HEK293 (cell line): Measurements from ENCODE around the gene IL17REL.

Source experiments
- CTCF ChIA-PET: fragments of 350-600 bp; formaldehyde crosslinking; extraction: SDS; loops from one replicate; lab custom pipeline; 2021; ENCODE audit warnings: antibody characterized with exemption; lab: Yijun Ruan, JAX
- POLR2A ChIA-PET: fragments of 300-600 bp; formaldehyde crosslinking; extraction: SDS; loops from one replicate; lab custom pipeline; 2020; ENCODE audit warnings: antibody characterized with exemption, inconsistent platforms; lab: Yijun Ruan, JAX
- H3K27ac ChIP-seq: fragments of 200-500 bp; sonication (Bioruptor generic); 2 replicates; pipeline ENCODE4 v1.5.1; 2014; ENCODE audit warnings: low read depth, low read length, control low read depth, inconsistent platforms; ENCODE audit errors: extremely low read depth
- H3K36me3 ChIP-seq, 2 experiments: fragments of 200-500 bp in 1 of 2; sonication (Bioruptor generic) in 1 of 2; 1 replicate in 1 of 2; 2 replicates in 1 of 2; pipeline ENCODE4 v1.5.1; 2014 to 2017; ENCODE audit warnings: inconsistent platforms in 2 of 2, low read length in 2 of 2; ENCODE audit not compliant: control insufficient read depth in 2 of 2, insufficient read depth in 1 of 2
- H3K4me1 ChIP-seq: fragments of 200-500 bp; sonication (Bioruptor generic); 2 replicates; pipeline ENCODE4 v1.5.1; 2014; ENCODE audit warnings: mild to moderate bottlenecking, low read length, inconsistent platforms; ENCODE audit not compliant: control insufficient read depth, insufficient read depth
- H3K4me3 ChIP-seq: 2 replicates; pipeline ENCODE4 v1.5.1; 2011; ENCODE audit warnings: low read depth, mild to moderate bottlenecking, control low read depth, low read length, moderate library complexity
- H3K9me3 ChIP-seq: fragments of 200-500 bp; sonication (Bioruptor generic); 2 replicates; pipeline ENCODE4 v1.5.1; 2014; ENCODE audit warnings: low read depth, low read length, inconsistent platforms; ENCODE audit not compliant: control insufficient read depth, insufficient read depth
- GLI2 ChIP-seq: fragments of 450-650 bp; formaldehyde crosslinking; IDR thresholded peaks from 2 replicates; pipeline ENCODE4; 2017; ENCODE audit warnings: missing biosample characterization, missing genetic modification characterization, low read depth, borderline replicate concordance
- KLF16 ChIP-seq: fragments of 450-650 bp; formaldehyde crosslinking; IDR thresholded peaks from 2 replicates; pipeline ENCODE4 v1.5.1; 2017; ENCODE audit warnings: missing biosample characterization, missing genetic modification characterization
- MEIS1 ChIP-seq: sonication (generic); formaldehyde crosslinking; IDR thresholded peaks from 2 replicates; pipeline ENCODE4 v1.8.1; 2022; ENCODE audit warnings: missing genetic modification reagents, mild to moderate bottlenecking, borderline replicate concordance
- SALL2 ChIP-seq: fragments of 450-650 bp; formaldehyde crosslinking; IDR thresholded peaks from 2 replicates; pipeline ENCODE4 v1.5.0; 2017; ENCODE audit warnings: missing biosample characterization, mild to moderate bottlenecking, missing genetic modification characterization, borderline replicate concordance
- ZEB2 ChIP-seq: fragments of 450-650 bp; formaldehyde crosslinking; IDR thresholded peaks from 2 replicates; pipeline ENCODE4 v1.5.1; 2016; ENCODE audit warnings: missing biosample characterization, missing genetic modification characterization
- ZFHX2 ChIP-seq: fragments of 450-650 bp; formaldehyde crosslinking; conservative IDR thresholded peaks from 2 replicates; pipeline ENCODE4 v1.5.1; 2016; ENCODE audit warnings: missing biosample characterization, missing genetic modification characterization
- ZFP69B ChIP-seq: fragments of 450-650 bp; formaldehyde crosslinking; IDR thresholded peaks from 2 replicates; pipeline ENCODE4 v1.5.1; 2016; ENCODE audit warnings: missing biosample characterization, missing genetic modification characterization
- ZIC2 ChIP-seq: fragments of 450-650 bp; formaldehyde crosslinking; IDR thresholded peaks from 2 replicates; pipeline ENCODE4 v1.5.1; 2016; ENCODE audit warnings: missing biosample characterization, missing genetic modification characterization
- ZNF274 ChIP-seq, 2 experiments: fragments of 200-500 bp in 1 of 2; fragments of 450-650 bp in 1 of 2; sonication (Bioruptor generic) in 1 of 2; formaldehyde crosslinking in 1 of 2; IDR thresholded peaks; 2 replicates each; pipeline versions ENCODE4 v1.5.1 to v1.6.1; 2014 to 2016; ENCODE audit warnings: borderline replicate concordance in 1 of 2, inconsistent platforms in 1 of 2, low read length in 1 of 2, missing biosample characterization in 1 of 2, missing genetic modification characterization in 1 of 2
- ZNF341 ChIP-seq: fragments of 450-650 bp; formaldehyde crosslinking; IDR thresholded peaks from 2 replicates; pipeline ENCODE4; 2016; ENCODE audit warnings: low read depth, missing biosample characterization, missing genetic modification characterization
- ZNF558 ChIP-seq: fragments of 450-650 bp; formaldehyde crosslinking; IDR thresholded peaks from 2 replicates; pipeline ENCODE4 v1.5.1; 2016; ENCODE audit warnings: missing biosample characterization, missing genetic modification characterization
- ZNF610 ChIP-seq: fragments of 450-650 bp; formaldehyde crosslinking; IDR thresholded peaks from 2 replicates; pipeline ENCODE4 v1.5.1; 2016; ENCODE audit warnings: missing biosample characterization, missing genetic modification characterization, borderline replicate concordance
- TF ChIP-seq, protein P1 (sequence below): fragments of 450-650 bp; formaldehyde crosslinking; IDR thresholded peaks from 2 replicates; pipeline ENCODE4 v1.5.1; 2016; ENCODE audit warnings: missing biosample characterization, missing genetic modification characterization
- TF ChIP-seq, protein P2 (sequence below): fragments of 450-650 bp; formaldehyde crosslinking; IDR thresholded peaks from 2 replicates; pipeline ENCODE4 v1.5.1; 2016; ENCODE audit warnings: missing biosample characterization, missing genetic modification characterization
- TF ChIP-seq, protein P3 (sequence below): fragments of 450-650 bp; formaldehyde crosslinking; IDR thresholded peaks from 2 replicates; pipeline ENCODE4 v1.5.1; 2016; ENCODE audit warnings: missing biosample characterization, missing genetic modification characterization
- TF ChIP-seq, protein P4 (sequence below): fragments of 450-650 bp; formaldehyde crosslinking; IDR thresholded peaks from 2 replicates; pipeline ENCODE4 v1.5.1; 2016; ENCODE audit warnings: missing biosample characterization, missing genetic modification characterization
- TF ChIP-seq, protein P5 (sequence below): fragments of 450-650 bp; formaldehyde crosslinking; IDR thresholded peaks from 2 replicates; pipeline ENCODE4 v1.5.1; 2016; ENCODE audit warnings: missing biosample characterization, missing genetic modification characterization, borderline replicate concordance

IL17REL gene

DNA sequence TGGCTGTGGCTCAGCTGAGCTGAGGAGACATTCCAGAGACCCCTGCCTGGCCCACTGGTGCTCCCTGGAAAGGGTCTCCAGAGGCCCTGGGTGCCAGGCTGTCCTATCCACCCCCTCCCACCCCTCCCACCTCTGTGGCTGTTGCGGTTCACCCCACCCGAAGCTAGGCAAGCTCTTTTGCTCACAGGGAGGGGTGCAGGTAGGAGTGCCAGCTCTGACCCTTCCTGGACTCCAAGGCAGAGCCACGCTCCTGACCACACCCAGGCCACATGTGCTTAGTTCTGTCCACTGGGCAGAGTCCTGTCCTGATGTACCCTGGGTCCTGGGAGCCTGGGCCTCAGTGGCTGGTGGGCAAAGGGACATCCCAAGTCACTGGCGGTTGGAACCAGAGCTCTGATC lies 16.4 kb downstream of the IL17REL start:
- H3K4me3 ChIP-seq, result no peak overlapping the region
- ChIA-PET POLR2A (interaction anchor here (2.4 kb wide), 1 partner anchor 37 kb away, joined by 5 read pairs; no protein-coding TSS in a partner anchor), CTCF (interaction anchor here (0.6 to 1.5 kb wide), 3 partner anchors 34 to 139 kb away, joined by 3 to 4 read pairs (median 3); no protein-coding TSS in a partner anchor)
- H3K4me1 ChIP-seq, result no peaks in the 10 kb centered on the region
- no peaks in the 10 kb centered on the region for H3K9me3 ChIP-seq
- H3K27ac ChIP-seq, result no peak overlapping the region
- H3K36me3 ChIP-seq, result no peaks in the 10 kb centered on the region
- TF ChIP-seq, protein P1, sequence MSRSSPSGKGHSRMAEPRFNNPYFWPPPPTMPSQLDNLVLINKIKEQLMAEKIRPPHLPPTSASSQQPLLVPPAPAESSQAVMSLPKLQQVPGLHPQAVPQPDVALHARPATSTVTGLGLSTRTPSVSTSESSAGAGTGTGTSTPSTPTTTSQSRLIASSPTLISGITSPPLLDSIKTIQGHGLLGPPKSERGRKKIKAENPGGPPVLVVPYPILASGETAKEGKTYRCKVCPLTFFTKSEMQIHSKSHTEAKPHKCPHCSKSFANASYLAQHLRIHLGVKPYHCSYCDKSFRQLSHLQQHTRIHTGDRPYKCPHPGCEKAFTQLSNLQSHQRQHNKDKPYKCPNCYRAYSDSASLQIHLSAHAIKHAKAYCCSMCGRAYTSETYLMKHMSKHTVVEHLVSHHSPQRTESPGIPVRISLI, result no peak
- TF ChIP-seq ZEB2, result no peak
- TF ChIP-seq, protein P2, sequence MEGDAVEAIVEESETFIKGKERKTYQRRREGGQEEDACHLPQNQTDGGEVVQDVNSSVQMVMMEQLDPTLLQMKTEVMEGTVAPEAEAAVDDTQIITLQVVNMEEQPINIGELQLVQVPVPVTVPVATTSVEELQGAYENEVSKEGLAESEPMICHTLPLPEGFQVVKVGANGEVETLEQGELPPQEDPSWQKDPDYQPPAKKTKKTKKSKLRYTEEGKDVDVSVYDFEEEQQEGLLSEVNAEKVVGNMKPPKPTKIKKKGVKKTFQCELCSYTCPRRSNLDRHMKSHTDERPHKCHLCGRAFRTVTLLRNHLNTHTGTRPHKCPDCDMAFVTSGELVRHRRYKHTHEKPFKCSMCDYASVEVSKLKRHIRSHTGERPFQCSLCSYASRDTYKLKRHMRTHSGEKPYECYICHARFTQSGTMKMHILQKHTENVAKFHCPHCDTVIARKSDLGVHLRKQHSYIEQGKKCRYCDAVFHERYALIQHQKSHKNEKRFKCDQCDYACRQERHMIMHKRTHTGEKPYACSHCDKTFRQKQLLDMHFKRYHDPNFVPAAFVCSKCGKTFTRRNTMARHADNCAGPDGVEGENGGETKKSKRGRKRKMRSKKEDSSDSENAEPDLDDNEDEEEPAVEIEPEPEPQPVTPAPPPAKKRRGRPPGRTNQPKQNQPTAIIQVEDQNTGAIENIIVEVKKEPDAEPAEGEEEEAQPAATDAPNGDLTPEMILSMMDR (tag by site-specific recombination), result no peak
- TF ChIP-seq ZNF341, result peak; percentile 89

DNA sequence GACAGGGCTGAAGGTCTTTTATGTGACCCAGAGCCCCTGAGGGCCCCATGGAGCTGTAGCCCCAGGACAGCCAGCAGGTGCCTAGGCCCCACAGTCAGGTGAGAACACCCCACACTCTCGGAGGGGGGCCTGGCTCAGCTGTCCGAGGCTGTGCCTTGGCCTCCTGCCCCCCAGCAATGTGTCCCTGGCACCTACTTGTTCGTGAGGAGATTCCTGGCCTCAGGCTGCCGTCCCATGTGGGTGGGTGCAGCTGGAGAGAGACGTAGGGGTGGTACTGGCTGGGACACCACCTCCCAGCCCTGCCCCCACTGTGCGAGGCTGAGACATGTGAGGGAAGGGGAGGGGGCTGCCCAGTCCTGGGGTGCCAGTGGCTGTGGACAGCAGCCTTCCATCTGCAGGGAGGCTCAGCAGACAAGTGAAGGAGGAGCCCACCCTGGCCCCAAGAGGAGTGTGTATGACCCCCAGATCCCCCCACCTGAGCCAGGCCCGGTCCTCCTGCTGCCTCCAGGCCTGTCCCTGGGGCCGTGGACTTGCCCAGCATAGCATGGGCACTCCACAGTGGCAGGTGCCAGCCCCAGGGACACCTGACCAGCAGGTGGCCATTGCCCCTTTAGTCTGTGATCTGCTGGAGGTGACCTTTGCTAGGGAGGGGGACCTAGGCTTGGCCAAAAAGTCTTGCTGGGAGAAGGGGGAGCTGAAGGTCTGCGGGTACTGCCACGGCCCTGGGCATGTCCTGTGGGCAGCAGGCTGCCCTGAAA lies 17.0 kb downstream of the IL17REL start:
- Histone ChIP-seq H3K36me3 (no peaks in the 10 kb centered on the region), H3K4me1 (no peaks in the 10 kb centered on the region), H3K9me3 (no peaks in the 10 kb centered on the region), H3K4me3 (no peak overlapping the region), H3K27ac (no peak overlapping the region)
- ChIA-PET CTCF (interaction anchor here (0.6 to 1.6 kb wide), 5 partner anchors 10 to 139 kb away, joined by 3 to 5 read pairs (median 4); no protein-coding TSS in a partner anchor), POLR2A (interaction anchor here (2.4 kb wide), 1 partner anchor 36 kb away, joined by 5 read pairs; no protein-coding TSS in a partner anchor)
- TF ChIP-seq ZFHX2 (tag by site-specific recombination), result peak; percentile 25
- TF ChIP-seq, protein P3, sequence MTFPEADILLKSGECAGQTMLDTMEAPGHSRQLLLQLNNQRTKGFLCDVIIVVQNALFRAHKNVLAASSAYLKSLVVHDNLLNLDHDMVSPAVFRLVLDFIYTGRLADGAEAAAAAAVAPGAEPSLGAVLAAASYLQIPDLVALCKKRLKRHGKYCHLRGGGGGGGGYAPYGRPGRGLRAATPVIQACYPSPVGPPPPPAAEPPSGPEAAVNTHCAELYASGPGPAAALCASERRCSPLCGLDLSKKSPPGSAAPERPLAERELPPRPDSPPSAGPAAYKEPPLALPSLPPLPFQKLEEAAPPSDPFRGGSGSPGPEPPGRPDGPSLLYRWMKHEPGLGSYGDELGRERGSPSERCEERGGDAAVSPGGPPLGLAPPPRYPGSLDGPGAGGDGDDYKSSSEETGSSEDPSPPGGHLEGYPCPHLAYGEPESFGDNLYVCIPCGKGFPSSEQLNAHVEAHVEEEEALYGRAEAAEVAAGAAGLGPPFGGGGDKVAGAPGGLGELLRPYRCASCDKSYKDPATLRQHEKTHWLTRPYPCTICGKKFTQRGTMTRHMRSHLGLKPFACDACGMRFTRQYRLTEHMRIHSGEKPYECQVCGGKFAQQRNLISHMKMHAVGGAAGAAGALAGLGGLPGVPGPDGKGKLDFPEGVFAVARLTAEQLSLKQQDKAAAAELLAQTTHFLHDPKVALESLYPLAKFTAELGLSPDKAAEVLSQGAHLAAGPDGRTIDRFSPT (tag by site-specific recombination), result peak; percentile 46; the same call in 1 of the 2 replicates
- peak; percentile 37 for TF ChIP-seq ZIC2 (tag by site-specific recombination)
- TF ChIP-seq, protein P4, sequence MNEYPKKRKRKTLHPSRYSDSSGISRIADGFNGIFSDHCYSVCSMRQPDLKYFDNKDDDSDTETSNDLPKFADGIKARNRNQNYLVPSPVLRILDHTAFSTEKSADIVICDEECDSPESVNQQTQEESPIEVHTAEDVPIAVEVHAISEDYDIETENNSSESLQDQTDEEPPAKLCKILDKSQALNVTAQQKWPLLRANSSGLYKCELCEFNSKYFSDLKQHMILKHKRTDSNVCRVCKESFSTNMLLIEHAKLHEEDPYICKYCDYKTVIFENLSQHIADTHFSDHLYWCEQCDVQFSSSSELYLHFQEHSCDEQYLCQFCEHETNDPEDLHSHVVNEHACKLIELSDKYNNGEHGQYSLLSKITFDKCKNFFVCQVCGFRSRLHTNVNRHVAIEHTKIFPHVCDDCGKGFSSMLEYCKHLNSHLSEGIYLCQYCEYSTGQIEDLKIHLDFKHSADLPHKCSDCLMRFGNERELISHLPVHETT (tag by site-specific recombination), result no peak
- TF ChIP-seq ZNF558 (tag by site-specific recombination), result no peak
- no peak for TF ChIP-seq ZFP69B

DNA sequence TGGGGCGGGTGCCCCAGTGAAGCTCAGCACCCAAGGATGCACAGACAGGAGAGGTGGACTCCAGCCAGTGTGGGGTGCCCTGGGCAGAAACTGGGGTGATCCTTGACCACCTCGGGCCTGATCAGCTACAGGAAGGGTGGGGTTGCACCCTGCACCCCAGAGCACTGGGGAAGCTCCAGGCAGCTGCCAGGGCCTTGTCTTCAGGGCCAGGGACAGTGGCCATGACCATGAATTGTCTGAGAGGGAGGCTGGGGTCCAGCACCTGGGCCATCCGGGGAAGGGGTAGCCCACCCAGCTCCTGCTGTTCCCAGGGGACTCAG lies 17.6 kb downstream of the IL17REL start:
- H3K27ac ChIP-seq, result no peak overlapping the region
- H3K4me3 ChIP-seq, result no peak overlapping the region
- POLR2A ChIA-PET, result no interaction called here
- no peaks in the 10 kb centered on the region for H3K9me3 ChIP-seq
- H3K36me3 ChIP-seq, result no peaks in the 10 kb centered on the region
- CTCF ChIA-PET, result interaction anchor here (1.1 to 1.6 kb wide), 4 partner anchors 10 to 64 kb away, joined by 3 to 5 read pairs (median 4); no protein-coding TSS in a partner anchor
- no peaks in the 10 kb centered on the region for H3K4me1 ChIP-seq
- TF ChIP-seq MEIS1 (no peak), ZNF610 (no peak), SALL2 (no peak), GLI2 (no peak), ZNF274 (IDR thresholded peaks at IDR 0.05; ENCODE audit: low read length) (no peak), ZNF274 (tag by site-specific recombination; IDR thresholded peaks at IDR 0.05; ENCODE audit: borderline replicate concordance) (no peak), KLF16 (no peak)
- TF ChIP-seq, protein P5, sequence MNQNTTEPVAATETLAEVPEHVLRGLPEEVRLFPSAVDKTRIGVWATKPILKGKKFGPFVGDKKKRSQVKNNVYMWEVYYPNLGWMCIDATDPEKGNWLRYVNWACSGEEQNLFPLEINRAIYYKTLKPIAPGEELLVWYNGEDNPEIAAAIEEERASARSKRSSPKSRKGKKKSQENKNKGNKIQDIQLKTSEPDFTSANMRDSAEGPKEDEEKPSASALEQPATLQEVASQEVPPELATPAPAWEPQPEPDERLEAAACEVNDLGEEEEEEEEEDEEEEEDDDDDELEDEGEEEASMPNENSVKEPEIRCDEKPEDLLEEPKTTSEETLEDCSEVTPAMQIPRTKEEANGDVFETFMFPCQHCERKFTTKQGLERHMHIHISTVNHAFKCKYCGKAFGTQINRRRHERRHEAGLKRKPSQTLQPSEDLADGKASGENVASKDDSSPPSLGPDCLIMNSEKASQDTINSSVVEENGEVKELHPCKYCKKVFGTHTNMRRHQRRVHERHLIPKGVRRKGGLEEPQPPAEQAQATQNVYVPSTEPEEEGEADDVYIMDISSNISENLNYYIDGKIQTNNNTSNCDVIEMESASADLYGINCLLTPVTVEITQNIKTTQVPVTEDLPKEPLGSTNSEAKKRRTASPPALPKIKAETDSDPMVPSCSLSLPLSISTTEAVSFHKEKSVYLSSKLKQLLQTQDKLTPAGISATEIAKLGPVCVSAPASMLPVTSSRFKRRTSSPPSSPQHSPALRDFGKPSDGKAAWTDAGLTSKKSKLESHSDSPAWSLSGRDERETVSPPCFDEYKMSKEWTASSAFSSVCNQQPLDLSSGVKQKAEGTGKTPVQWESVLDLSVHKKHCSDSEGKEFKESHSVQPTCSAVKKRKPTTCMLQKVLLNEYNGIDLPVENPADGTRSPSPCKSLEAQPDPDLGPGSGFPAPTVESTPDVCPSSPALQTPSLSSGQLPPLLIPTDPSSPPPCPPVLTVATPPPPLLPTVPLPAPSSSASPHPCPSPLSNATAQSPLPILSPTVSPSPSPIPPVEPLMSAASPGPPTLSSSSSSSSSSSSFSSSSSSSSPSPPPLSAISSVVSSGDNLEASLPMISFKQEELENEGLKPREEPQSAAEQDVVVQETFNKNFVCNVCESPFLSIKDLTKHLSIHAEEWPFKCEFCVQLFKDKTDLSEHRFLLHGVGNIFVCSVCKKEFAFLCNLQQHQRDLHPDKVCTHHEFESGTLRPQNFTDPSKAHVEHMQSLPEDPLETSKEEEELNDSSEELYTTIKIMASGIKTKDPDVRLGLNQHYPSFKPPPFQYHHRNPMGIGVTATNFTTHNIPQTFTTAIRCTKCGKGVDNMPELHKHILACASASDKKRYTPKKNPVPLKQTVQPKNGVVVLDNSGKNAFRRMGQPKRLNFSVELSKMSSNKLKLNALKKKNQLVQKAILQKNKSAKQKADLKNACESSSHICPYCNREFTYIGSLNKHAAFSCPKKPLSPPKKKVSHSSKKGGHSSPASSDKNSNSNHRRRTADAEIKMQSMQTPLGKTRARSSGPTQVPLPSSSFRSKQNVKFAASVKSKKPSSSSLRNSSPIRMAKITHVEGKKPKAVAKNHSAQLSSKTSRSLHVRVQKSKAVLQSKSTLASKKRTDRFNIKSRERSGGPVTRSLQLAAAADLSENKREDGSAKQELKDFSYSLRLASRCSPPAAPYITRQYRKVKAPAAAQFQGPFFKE (tag by site-specific recombination), result no peak
